ENCODE data around the gene MUC5AC. TPM values are rescaled to one million over a fixed set of nuclear protein-coding genes. Genes with fewer than 3 reads are reported as not detected.
"Not testable (repeated sequence)": the region's sequence is repeated elsewhere in the genome, so short reads cannot be mapped to it uniquely, and the experiment has no call there.

Gene MUC5AC
- total RNA-seq, 1 donor from 2014 or later, result not detected

DNA sequence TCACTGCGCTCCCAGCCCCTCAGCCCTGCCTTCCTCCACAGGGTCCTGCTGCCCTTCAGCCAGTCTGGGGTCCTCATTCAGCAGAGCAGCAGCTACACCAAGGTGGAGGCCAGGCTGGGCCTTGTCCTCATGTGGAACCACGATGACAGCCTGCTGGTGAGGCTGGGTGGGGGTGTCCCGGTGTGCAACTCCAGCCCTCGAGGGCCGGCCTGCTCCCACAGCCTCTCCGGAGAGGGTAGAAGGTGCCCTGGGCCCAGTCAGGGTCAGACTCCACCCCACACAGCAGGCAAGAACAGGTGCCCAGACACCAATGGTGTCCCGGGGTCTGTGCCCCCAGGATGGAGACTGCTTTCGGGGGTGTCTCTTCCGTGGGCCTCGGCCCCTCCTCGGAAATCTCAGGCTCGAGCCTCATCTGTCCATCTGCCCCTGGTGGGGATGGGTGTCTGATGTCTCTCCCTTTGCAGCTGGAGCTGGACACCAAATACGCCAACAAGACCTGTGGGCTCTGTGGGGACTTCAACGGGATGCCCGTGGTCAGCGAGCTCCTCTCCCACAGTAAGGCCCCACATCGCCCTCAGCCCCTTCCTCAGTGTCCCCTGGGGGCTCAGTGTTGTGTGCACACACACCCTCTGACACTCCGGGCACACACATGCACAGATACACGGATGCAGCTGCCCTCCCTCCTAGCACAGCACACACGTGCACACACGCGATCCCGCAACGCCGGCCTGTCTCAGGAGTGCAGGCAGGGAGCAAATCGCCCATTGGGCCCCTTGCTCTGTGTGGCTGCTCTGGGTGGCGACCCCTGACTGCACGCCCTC is 4.9 kb downstream of the MUC5AC start:
- DNase-seq (ENCODE audit: low read depth, low spot score), result no peak

DNA sequence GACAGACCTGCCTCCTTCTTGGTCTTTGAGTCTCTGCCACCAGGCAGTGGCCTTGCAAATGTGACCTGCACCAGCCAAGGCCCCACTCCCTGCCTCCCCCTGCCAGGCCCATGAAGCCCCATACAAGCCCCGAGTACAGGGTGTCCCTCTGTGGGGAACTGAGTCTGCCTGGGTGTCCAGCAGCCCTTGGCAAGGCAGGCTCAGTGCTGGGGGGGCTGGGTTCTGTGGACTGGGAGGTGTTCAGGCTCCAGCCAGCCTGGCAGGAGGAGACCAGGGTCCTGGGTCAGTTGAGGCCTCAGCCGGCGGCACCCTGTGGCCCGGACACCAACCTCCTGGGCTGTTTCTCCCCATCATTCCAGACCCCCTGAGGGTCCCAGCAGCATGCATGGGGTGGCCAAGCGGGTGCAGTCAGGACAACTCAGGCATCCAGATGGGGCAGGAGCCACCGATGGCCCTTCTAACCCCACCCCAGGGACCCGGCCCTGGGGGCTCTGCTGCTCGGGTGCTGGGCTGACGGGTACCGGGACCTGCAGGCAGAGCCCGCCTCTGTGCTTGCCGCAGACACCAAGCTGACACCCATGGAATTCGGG is 5.7 kb downstream of the MUC5AC start:
- DNase-seq (ENCODE audit: low read depth, low spot score), result no peak

- DNase-seq (ENCODE audit: low read depth, low spot score), result no peak
These were observed 6.4 kb downstream of the MUC5AC start for GRCh38 chr11:1163911-1164735.

DNA sequence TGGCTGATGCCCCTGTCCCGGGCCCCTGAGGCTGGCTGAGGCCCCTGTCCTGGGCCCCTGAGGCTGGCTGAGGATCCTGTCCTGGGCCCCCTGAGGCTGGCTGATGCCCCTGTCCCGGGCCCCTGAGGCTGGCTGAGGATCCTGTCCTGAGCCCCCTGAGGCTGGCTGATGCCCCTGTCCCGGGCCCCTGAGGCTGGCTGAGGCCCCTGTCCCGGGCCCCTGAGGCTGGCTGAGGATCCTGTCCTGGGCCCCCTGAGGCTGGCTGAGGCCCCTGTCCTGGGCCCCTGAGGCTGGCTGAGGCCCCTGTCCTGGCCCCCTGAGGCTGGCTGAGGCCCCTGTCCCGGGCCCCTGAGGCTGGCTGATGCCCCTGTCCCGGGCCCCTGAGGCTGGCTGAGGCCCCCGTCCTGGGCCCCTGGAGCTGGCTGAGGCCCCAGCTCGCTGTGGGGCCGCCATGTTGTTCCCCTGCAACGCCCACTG is 7.1 kb downstream of the MUC5AC start:
- not testable (repeated sequence) for DNase-seq (ENCODE audit: low read depth, low spot score)

GRCh38 chr11:1165256-1166041 is 7.7 kb downstream of the MUC5AC start:
- DNase-seq (ENCODE audit: low read depth, low spot score), result no peak

DNA sequence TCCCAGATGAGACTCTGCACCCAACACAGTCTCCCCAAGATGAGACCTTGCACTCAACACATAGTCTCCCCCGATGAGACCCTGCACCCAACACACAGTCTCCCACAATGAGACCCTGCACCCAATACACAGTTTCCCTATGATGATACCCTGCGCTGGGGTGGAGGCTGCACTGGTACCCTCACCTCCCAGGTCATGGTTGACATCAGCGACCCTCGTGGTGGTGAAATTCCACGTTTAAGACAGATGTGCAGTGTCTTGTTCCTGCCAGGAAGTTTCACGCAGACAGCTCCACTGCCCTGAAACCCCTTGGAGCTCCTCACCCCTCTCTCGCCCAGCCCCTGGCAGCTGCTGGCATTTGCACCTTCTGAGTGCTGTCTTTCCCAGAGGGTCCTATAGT is 9.5 kb downstream of the MUC5AC start:
- DNase-seq (ENCODE audit: low read depth, low spot score), result no peak

- DNase-seq (ENCODE audit: low read depth, low spot score), result no peak
These were observed 10.0 kb downstream of the MUC5AC start for GRCh38 chr11:1167751-1168231.

DNA sequence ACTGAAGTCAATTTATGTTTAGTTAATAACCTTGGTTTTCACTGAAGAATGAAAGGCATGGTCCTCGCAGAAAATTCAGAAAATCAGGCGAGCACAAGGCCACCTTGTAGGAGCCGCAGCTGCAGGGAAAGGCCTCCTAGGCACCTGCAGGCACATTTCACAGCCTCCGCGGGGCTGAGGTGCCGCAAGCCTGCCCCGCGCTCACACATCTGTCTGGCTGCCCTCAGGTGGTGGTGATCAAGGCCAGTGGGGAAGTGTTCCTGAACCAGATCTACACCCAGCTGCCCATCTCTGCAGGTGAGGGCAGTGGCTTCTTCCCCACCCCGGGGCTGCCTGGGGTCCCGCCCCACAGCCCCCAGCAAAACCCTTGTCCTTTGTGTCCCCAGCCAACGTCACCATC is 10.5 kb downstream of the MUC5AC start:
- DNase-seq (ENCODE audit: low read depth, low spot score), result no peak

GRCh38 chr11:1168721-1169161 is 11.0 kb downstream of the MUC5AC start:
- no peak for DNase-seq (ENCODE audit: low read depth, low spot score)

- DNase-seq (ENCODE audit: low read depth, low spot score), result no peak
These were observed 13.7 kb downstream of the MUC5AC start for GRCh38 chr11:1171223-1171984.

DNA sequence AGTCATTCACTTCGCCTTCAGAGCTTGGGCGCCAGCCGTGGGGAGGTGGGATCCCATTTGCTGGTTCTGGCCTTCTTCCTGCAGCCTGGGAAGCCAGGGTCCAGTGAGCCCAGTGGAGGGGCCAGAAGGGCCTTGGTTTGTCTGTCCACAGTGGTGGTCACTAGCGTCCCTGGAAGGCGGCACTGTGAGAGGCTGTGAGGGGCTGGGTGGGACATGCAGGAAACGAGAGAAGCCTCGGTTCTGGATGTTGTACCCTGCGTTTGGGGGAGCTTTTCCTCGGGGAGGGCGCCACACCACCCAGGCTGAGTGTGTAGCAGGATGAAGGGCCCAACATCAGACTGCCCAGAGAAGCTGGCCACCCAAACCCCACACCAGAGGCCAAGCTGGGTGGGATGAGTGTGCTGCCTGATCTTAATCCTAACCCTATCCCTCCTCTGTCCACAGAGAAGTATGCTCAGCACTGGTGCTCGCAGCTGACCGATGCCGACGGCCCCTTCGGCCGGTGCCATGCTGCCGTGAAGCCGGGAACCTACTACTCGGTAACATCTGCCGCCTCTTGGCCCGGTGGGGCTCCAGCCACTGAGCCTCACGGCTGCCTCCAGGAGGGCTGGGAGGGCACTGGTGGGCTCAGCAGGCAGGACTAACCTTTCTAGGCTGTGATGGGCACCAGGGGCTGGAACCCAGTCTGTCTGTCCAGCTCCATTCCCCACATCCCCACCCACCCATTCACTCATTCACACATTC is 14.4 kb downstream of the MUC5AC start:
- no peak for DNase-seq (ENCODE audit: low read depth, low spot score)

GRCh38 chr11:1172729-1173117 is 15.0 kb downstream of the MUC5AC start:
- DNase-seq (ENCODE audit: low read depth, low spot score), result no peak

DNA sequence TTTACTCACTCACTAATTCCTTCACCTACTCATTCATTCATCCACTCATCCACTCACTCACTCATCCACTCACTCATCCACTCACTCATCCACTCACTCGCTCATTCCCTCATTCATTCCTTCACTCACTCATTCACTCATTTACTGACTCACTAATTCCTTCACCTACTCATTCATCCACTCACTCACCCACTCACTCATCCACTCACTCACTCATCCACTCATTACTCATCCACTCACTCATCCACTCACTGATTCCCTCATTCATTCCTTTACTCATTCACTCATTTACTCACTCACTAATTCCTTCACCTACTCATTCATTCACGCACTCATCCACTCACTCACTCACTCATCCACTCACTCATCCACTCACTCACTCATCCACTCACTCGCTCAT is 15.6 kb downstream of the MUC5AC start:
- DNase-seq (ENCODE audit: low read depth, low spot score), result not testable (repeated sequence)

DNA sequence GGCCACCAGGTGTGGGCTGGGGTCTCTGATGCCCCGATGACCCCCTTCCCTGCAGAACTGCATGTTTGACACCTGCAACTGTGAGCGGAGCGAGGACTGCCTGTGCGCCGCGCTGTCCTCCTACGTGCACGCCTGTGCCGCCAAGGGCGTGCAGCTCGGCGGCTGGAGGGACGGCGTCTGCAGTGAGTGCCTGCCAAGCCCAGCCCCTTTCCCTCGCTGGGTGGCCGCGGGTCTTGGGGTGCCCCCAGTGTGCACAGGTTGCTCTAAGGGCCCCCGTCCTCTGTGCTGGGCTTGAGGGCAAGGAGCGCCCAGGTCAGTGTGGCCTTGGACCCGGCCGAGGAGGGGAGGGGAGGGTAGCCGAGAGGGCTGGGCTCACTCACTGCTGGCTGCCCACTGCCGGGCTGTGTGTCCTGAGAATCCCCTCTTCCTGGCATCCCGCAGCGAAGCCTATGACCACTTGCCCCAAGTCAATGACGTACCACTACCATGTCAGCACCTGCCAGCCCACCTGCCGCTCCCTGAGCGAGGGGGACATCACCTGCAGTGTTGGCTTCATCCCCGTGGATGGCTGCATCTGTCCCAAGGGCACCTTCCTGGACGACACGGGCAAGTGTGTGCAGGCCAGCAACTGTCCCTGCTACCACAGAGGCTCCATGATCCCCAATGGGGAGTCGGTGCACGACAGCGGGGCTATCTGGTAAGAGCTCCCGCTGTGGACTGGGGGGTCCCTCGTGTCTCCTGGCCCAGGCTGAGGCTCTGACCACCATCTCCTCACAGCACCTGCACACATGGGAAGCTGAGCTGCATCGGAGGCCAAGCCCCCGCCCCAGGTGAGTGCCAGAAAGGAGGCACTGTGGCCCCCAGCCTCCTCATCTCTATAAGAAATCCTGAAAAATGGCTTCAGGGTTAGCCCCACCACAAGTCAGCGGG is 17.0 kb downstream of the MUC5AC start:
- DNase-seq (ENCODE audit: low read depth, low spot score), result no peak

DNA sequence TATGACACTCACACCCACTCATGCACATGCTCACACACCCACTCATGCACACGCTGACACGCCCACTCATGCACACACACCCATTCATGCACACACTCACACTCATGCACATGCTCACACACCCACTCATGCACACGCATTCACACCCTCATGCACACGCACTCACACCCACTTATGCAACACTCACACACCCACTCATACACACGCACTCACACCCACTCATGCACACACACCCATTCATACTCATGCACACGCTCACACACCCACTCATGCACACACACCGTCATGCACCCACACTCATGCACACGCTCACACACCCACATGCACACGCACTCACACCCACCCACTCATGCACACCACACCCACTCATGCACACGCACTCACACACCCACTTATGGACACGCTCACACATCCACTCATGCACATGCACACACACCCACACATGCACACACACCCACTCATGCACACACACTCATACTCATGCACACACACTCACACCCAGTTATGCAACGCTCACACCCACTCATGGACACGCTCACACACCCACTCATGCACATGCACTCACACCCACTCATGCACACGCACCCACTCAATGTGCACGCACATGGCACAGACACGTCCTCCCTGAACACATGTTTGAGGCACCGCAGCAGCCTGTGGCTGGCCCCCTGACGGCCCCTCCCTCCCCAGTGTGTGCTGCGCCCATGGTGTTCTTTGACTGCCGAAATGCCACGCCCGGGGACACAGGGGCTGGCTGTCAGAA is 17.9 kb downstream of the MUC5AC start:
- no peak for DNase-seq (ENCODE audit: low read depth, low spot score)

- DNase-seq (ENCODE audit: low read depth, low spot score), result no peak
These were observed 18.7 kb downstream of the MUC5AC start for GRCh38 chr11:1176224-1177019.

Measured in pulmonary artery endothelial cell (primary cell).